ENCODE data around the gene PRKAG2.

Gene PRKAG2

GRCh38 chr7:151790830-151791620 lies 85.9 kb downstream of the PRKAG2 start:
- H3K27me3 ChIP-seq (ENCODE audit: control insufficient read depth in 1 of 2, insufficient read depth in 2 of 2, low read length in 2 of 2), result no peaks in the 10 kb centered on the region
- no peak overlapping the region for H3K9ac ChIP-seq (ENCODE audit: low read length in 2 of 2)
- peaks cover 17% of the 10 kb centered on the region for H3K4me1 ChIP-seq (ENCODE audit: control insufficient read depth, insufficient read depth, low read length)
- no peaks in the 10 kb centered on the region for H3K9me3 ChIP-seq (ENCODE audit: control insufficient read depth in 2 of 2, low read length in 2 of 2)
- H3K4me3 ChIP-seq (ENCODE audit: low read length in 2 of 2), result no peak overlapping the region
- no peak overlapping the region for H3K27ac ChIP-seq (ENCODE audit: low read length)
- peaks cover 0 to under 1% of the 10 kb centered on the region in 2 donors for H3K36me3 ChIP-seq (ENCODE audit: control insufficient read depth in 2 of 2, insufficient read depth in 2 of 2, low read length in 2 of 2)

GRCh38 chr7:151790095-151790829 lies 86.7 kb downstream of the PRKAG2 start:
- Histone ChIP-seq H3K4me3 (ENCODE audit: low read length in 2 of 2) (no peak overlapping the region), H3K36me3 (ENCODE audit: control insufficient read depth in 2 of 2, insufficient read depth in 2 of 2, low read length in 2 of 2) (peaks cover 0 to 3% of the 10 kb centered on the region in 2 donors), H3K9me3 (ENCODE audit: control insufficient read depth in 2 of 2, low read length in 2 of 2) (no peaks in the 10 kb centered on the region), H3K27ac (ENCODE audit: low read length) (no peak overlapping the region), H3K27me3 (ENCODE audit: control insufficient read depth in 1 of 2, insufficient read depth in 2 of 2, low read length in 2 of 2) (no peaks in the 10 kb centered on the region), H3K4me1 (ENCODE audit: control insufficient read depth, insufficient read depth, low read length) (peaks cover 15% of the 10 kb centered on the region), H3K9ac (ENCODE audit: low read length in 2 of 2) (no peak overlapping the region)

- Histone ChIP-seq H3K9ac (ENCODE audit: low read length in 2 of 2) (no peak overlapping the region), H3K9me3 (ENCODE audit: control insufficient read depth in 2 of 2, low read length in 2 of 2) (no peaks in the 10 kb centered on the region), H3K4me3 (ENCODE audit: low read length in 2 of 2) (no peak overlapping the region), H3K27me3 (ENCODE audit: control insufficient read depth in 1 of 2, insufficient read depth in 2 of 2, low read length in 2 of 2) (no peaks in the 10 kb centered on the region), H3K36me3 (ENCODE audit: control insufficient read depth in 2 of 2, insufficient read depth in 2 of 2, low read length in 2 of 2) (peaks cover 0 to 3% of the 10 kb centered on the region in 2 donors), H3K27ac (ENCODE audit: low read length) (no peak overlapping the region), H3K4me1 (ENCODE audit: control insufficient read depth, insufficient read depth, low read length) (peaks cover 11% of the 10 kb centered on the region)
Measured at GRCh38 chr7:151789380-151789947, 87.5 kb downstream of the PRKAG2 start.

GRCh38 chr7:151787348-151787747 lies 89.6 kb downstream of the PRKAG2 start:
- Histone ChIP-seq H3K4me3 (ENCODE audit: low read length in 2 of 2) (no peak overlapping the region), H3K36me3 (ENCODE audit: control insufficient read depth in 2 of 2, insufficient read depth in 2 of 2, low read length in 2 of 2) (peaks cover 0 to 3% of the 10 kb centered on the region in 2 donors), H3K9me3 (ENCODE audit: control insufficient read depth in 2 of 2, low read length in 2 of 2) (no peaks in the 10 kb centered on the region), H3K27me3 (ENCODE audit: control insufficient read depth in 1 of 2, insufficient read depth in 2 of 2, low read length in 2 of 2) (no peaks in the 10 kb centered on the region), H3K4me1 (ENCODE audit: control insufficient read depth, insufficient read depth, low read length) (peaks cover 7% of the 10 kb centered on the region), H3K9ac (ENCODE audit: low read length in 2 of 2) (no peak overlapping the region), H3K27ac (ENCODE audit: low read length) (no peak overlapping the region)

- Histone ChIP-seq H3K4me1 (ENCODE audit: control insufficient read depth, insufficient read depth, low read length) (peaks cover 7% of the 10 kb centered on the region), H3K9me3 (ENCODE audit: control insufficient read depth in 2 of 2, low read length in 2 of 2) (no peaks in the 10 kb centered on the region), H3K4me3 (ENCODE audit: low read length in 2 of 2) (no peak overlapping the region), H3K36me3 (ENCODE audit: control insufficient read depth in 2 of 2, insufficient read depth in 2 of 2, low read length in 2 of 2) (peaks cover 0 to 3% of the 10 kb centered on the region in 2 donors), H3K9ac (ENCODE audit: low read length in 2 of 2) (no peak overlapping the region), H3K27ac (ENCODE audit: low read length) (no peak overlapping the region), H3K27me3 (ENCODE audit: control insufficient read depth in 1 of 2, insufficient read depth in 2 of 2, low read length in 2 of 2) (no peaks in the 10 kb centered on the region)
Measured at GRCh38 chr7:151786936-151787335, 90.0 kb downstream of the PRKAG2 start.

GRCh38 chr7:151786241-151786640 lies 90.7 kb downstream of the PRKAG2 start:
- no peak overlapping the region for H3K9ac ChIP-seq (ENCODE audit: low read length in 2 of 2)
- no peaks in the 10 kb centered on the region for H3K27me3 ChIP-seq (ENCODE audit: control insufficient read depth in 1 of 2, insufficient read depth in 2 of 2, low read length in 2 of 2)
- H3K27ac ChIP-seq (ENCODE audit: low read length), result no peak overlapping the region
- peaks cover 0 to 3% of the 10 kb centered on the region in 2 donors for H3K36me3 ChIP-seq (ENCODE audit: control insufficient read depth in 2 of 2, insufficient read depth in 2 of 2, low read length in 2 of 2)
- H3K4me1 ChIP-seq (ENCODE audit: control insufficient read depth, insufficient read depth, low read length), result peaks cover 7% of the 10 kb centered on the region
- H3K9me3 ChIP-seq (ENCODE audit: control insufficient read depth in 2 of 2, low read length in 2 of 2), result no peaks in the 10 kb centered on the region
- H3K4me3 ChIP-seq (ENCODE audit: low read length in 2 of 2), result no peak overlapping the region

GRCh38 chr7:151785681-151785965 lies 91.3 kb downstream of the PRKAG2 start:
- no peaks in the 10 kb centered on the region for H3K27me3 ChIP-seq (ENCODE audit: control insufficient read depth in 1 of 2, insufficient read depth in 2 of 2, low read length in 2 of 2)
- peaks cover 5% of the 10 kb centered on the region for H3K4me1 ChIP-seq (ENCODE audit: control insufficient read depth, insufficient read depth, low read length)
- no peak overlapping the region for H3K4me3 ChIP-seq (ENCODE audit: low read length in 2 of 2)
- no peak overlapping the region for H3K9ac ChIP-seq (ENCODE audit: low read length in 2 of 2)
- peaks cover 0 to 6% of the 10 kb centered on the region in 2 donors for H3K36me3 ChIP-seq (ENCODE audit: control insufficient read depth in 2 of 2, insufficient read depth in 2 of 2, low read length in 2 of 2)
- H3K27ac ChIP-seq (ENCODE audit: low read length), result no peak overlapping the region
- no peaks in the 10 kb centered on the region for H3K9me3 ChIP-seq (ENCODE audit: control insufficient read depth in 2 of 2, low read length in 2 of 2)

- Histone ChIP-seq H3K27me3 (ENCODE audit: control insufficient read depth in 1 of 2, insufficient read depth in 2 of 2, low read length in 2 of 2) (no peaks in the 10 kb centered on the region), H3K27ac (ENCODE audit: low read length) (no peak overlapping the region), H3K4me3 (ENCODE audit: low read length in 2 of 2) (no peak overlapping the region), H3K36me3 (ENCODE audit: control insufficient read depth in 2 of 2, insufficient read depth in 2 of 2, low read length in 2 of 2) (peaks cover 0 to 7% of the 10 kb centered on the region in 2 donors), H3K9me3 (ENCODE audit: control insufficient read depth in 2 of 2, low read length in 2 of 2) (no peaks in the 10 kb centered on the region), H3K9ac (ENCODE audit: low read length in 2 of 2) (no peak overlapping the region), H3K4me1 (ENCODE audit: control insufficient read depth, insufficient read depth, low read length) (peaks cover 5% of the 10 kb centered on the region)
Measured at GRCh38 chr7:151784853-151785680, 91.8 kb downstream of the PRKAG2 start.

GRCh38 chr7:151783958-151784575 lies 92.8 kb downstream of the PRKAG2 start:
- no peak overlapping the region for H3K4me3 ChIP-seq (ENCODE audit: low read length in 2 of 2)
- no peak overlapping the region for H3K9ac ChIP-seq (ENCODE audit: low read length in 2 of 2)
- H3K36me3 ChIP-seq (ENCODE audit: control insufficient read depth in 2 of 2, insufficient read depth in 2 of 2, low read length in 2 of 2), result peaks cover 0 to 7% of the 10 kb centered on the region in 2 donors
- H3K27me3 ChIP-seq (ENCODE audit: control insufficient read depth in 1 of 2, insufficient read depth in 2 of 2, low read length in 2 of 2), result no peaks in the 10 kb centered on the region
- no peaks in the 10 kb centered on the region for H3K9me3 ChIP-seq (ENCODE audit: control insufficient read depth in 2 of 2, low read length in 2 of 2)
- no peak overlapping the region for H3K27ac ChIP-seq (ENCODE audit: low read length)
- peaks cover 5% of the 10 kb centered on the region for H3K4me1 ChIP-seq (ENCODE audit: control insufficient read depth, insufficient read depth, low read length)

Data from stomach smooth muscle (tissue), 2 donors.